Suprapubic skin (tissue), 4 donors: Measurements from ENCODE around the gene C22orf15.

Experiments
- EP300 ChIP-seq: sonication (generic); formaldehyde crosslinking; IDR thresholded peaks from one replicate; pipeline ENCODE4 v1.6.1; 2017; ENCODE audit warnings: antibody characterized with exemption
- POLR2AphosphoS5 ChIP-seq, 3 donors: sonication (generic); formaldehyde crosslinking; IDR thresholded peaks; one replicate each; pipeline ENCODE4 v1.6.1; 2017; ENCODE audit warnings: antibody characterized with exemption in 3 of 3
- TF ChIP-seq, protein P1 (sequence below), 2 donors: fragments of 200-600 bp in 1 of 2; fragments of 450-650 bp in 1 of 2; sonication (generic) in 1 of 2; IDR thresholded peaks; one replicate each; pipeline ENCODE4 v1.5.1; 2016 to 2019; ENCODE audit warnings: antibody characterized with exemption in 2 of 2, mild to moderate bottlenecking in 1 of 2, moderate library complexity in 1 of 2

DNA sequence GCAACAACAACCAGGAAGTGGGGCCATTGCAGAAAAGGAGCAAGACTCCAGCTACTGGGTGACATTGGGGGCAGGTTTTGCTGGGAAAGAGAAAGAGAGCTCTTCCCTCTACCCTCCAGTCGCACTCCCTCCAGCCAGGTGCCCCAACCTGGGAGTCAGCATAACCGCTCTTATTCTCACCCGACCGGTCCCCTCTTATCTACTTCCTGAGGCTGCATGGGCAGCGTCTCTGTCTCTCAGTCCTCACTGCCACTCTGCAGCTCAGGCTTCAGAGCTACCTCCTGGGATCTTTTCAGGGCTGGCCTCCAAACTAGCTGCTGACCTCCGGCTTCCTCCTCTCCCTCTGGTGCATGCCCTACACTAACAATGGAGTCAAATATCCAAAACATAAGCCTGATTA, 17.0 kb upstream of the C22orf15 start:
- no peak for TF ChIP-seq EP300
- TF ChIP-seq, protein P1, sequence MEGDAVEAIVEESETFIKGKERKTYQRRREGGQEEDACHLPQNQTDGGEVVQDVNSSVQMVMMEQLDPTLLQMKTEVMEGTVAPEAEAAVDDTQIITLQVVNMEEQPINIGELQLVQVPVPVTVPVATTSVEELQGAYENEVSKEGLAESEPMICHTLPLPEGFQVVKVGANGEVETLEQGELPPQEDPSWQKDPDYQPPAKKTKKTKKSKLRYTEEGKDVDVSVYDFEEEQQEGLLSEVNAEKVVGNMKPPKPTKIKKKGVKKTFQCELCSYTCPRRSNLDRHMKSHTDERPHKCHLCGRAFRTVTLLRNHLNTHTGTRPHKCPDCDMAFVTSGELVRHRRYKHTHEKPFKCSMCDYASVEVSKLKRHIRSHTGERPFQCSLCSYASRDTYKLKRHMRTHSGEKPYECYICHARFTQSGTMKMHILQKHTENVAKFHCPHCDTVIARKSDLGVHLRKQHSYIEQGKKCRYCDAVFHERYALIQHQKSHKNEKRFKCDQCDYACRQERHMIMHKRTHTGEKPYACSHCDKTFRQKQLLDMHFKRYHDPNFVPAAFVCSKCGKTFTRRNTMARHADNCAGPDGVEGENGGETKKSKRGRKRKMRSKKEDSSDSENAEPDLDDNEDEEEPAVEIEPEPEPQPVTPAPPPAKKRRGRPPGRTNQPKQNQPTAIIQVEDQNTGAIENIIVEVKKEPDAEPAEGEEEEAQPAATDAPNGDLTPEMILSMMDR (IDR thresholded peaks at IDR 0.05), result no peak
- TF ChIP-seq POLR2AphosphoS5 (IDR thresholded peaks at IDR 0.05), result no peak
